Measurements from ENCODE around the gene MAGED1. TPM values are rescaled to one million over a fixed set of nuclear protein-coding genes. Genes with fewer than 3 reads are reported as not detected.
A peak's percentile ranks its signal among the peaks of the same experiment; 100 is the strongest.

MAGED1 gene
- total RNA-seq, 1 donor = 226 TPM

- no peak for TF ChIP-seq CTCF (IDR thresholded peaks at IDR 0.05; ENCODE audit: insufficient read depth, low read length)
- no peak for DNase-seq (ENCODE audit: low read depth)
Measured at GRCh38 chrX:51874123-51874522, 19.3 kb upstream of the MAGED1 start.

GRCh38 chrX:51876441-51876840 lies 17.0 kb upstream of the MAGED1 start:
- H3K4me3 ChIP-seq (ENCODE audit: low read depth, low read length) = no peak overlapping the region
- TF ChIP-seq CTCF (IDR thresholded peaks at IDR 0.05; ENCODE audit: insufficient read depth, low read length) = no peak
- DNase-seq (ENCODE audit: low read depth) = peak; percentile 71

More at GRCh38 chrX:51874123-51874522, 19.3 kb upstream of the MAGED1 start:
- no peak overlapping the region for H3K4me3 ChIP-seq (ENCODE audit: low read depth, low read length)

- no peak for TF ChIP-seq CTCF (IDR thresholded peaks at IDR 0.05; ENCODE audit: insufficient read depth, low read length)
- DNase-seq (ENCODE audit: low read depth) = peak; percentile 11
- H3K4me3 ChIP-seq (ENCODE audit: low read depth, low read length) = no peak overlapping the region
Measured at GRCh38 chrX:51878056-51878455, 15.4 kb upstream of the MAGED1 start.

GRCh38 chrX:51889851-51890250 lies 3.6 kb upstream of the MAGED1 start:
- TF ChIP-seq CTCF (IDR thresholded peaks at IDR 0.05; ENCODE audit: insufficient read depth, low read length) = no peak
- DNase-seq (ENCODE audit: low read depth) = peak; percentile 35
- no peak overlapping the region for H3K4me3 ChIP-seq (ENCODE audit: low read depth, low read length)

GRCh38 chrX:51891245-51891644 lies 2.2 kb upstream of the MAGED1 start:
- no peak for DNase-seq (ENCODE audit: low read depth)
- no peak for TF ChIP-seq CTCF (IDR thresholded peaks at IDR 0.05; ENCODE audit: insufficient read depth, low read length)
- no peak overlapping the region for H3K4me3 ChIP-seq (ENCODE audit: low read depth, low read length)

GRCh38 chrX:51891821-51892551 lies 1.4 kb upstream of the MAGED1 start:
- peak; percentile 92 for DNase-seq (ENCODE audit: low read depth)
- no peak for TF ChIP-seq CTCF (IDR thresholded peaks at IDR 0.05; ENCODE audit: insufficient read depth, low read length)
- H3K4me3 ChIP-seq (ENCODE audit: low read depth, low read length) = no peak overlapping the region

All from fibroblast of the aortic adventitia (primary cell).